ENCODE measurements around the gene KIF15.

GRCh38 chr3:44867421-44868111 is 106.0 kb downstream of the KIF15 start:
- TF ChIP-seq, protein P1, sequence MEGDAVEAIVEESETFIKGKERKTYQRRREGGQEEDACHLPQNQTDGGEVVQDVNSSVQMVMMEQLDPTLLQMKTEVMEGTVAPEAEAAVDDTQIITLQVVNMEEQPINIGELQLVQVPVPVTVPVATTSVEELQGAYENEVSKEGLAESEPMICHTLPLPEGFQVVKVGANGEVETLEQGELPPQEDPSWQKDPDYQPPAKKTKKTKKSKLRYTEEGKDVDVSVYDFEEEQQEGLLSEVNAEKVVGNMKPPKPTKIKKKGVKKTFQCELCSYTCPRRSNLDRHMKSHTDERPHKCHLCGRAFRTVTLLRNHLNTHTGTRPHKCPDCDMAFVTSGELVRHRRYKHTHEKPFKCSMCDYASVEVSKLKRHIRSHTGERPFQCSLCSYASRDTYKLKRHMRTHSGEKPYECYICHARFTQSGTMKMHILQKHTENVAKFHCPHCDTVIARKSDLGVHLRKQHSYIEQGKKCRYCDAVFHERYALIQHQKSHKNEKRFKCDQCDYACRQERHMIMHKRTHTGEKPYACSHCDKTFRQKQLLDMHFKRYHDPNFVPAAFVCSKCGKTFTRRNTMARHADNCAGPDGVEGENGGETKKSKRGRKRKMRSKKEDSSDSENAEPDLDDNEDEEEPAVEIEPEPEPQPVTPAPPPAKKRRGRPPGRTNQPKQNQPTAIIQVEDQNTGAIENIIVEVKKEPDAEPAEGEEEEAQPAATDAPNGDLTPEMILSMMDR (IDR thresholded peaks at IDR 0.05), result no peak
- no peak for TF ChIP-seq POLR2A (IDR thresholded peaks at IDR 0.05)

Measured in heart left ventricle (tissue), 13 donors.